Measurements from ENCODE around the gene ITGB4. TPM values are rescaled to one million over a fixed set of nuclear protein-coding genes. Genes with fewer than 3 reads are reported as not detected.

ITGB4 gene
- total and polyA plus RNA-seq, 2 experiments from 2014 or later, result 6.1 to 9.7 TPM

DNA sequence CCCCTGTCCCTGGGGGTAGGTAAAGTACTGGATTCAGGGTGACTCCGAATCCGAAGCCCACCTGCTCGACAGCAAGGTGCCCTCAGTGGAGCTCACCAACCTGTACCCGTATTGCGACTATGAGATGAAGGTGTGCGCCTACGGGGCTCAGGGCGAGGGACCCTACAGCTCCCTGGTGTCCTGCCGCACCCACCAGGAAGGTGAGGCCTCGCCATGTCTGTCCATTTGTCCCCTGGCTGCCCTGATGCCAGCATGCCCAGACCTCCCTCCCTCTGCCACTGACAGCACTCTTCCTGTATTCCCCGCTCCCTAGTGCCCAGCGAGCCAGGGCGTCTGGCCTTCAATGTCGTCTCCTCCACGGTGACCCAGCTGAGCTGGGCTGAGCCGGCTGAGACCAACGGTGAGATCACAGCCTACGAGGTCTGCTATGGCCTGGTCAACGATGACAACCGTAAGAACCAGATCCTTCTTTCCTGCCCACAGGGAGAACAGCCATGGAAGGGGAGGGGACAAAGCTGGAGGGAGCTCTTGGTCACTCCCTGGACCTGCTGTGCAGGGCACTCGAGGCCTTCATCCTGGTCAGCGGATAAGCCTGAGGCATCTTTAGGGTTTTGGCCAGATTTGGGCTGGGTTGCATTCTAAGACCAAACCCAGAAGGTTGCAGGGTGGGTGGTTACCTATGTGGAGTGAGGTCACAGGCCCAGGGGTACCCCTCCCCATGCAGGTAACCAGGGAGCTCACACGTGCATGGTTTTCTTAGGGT lies 29.6 kb downstream of the ITGB4 start (continued):
- TF ChIP-seq NANOG (IDR thresholded peaks at IDR 0.05; ENCODE audit: borderline replicate concordance) (no peak), REST (IDR thresholded peaks at IDR 0.05; ENCODE audit: unreplicated experiment) (no peak), STAT1 (IDR thresholded peaks at IDR 0.05; ENCODE audit: unreplicated experiment) (no peak), CTCF (conservative IDR thresholded peaks at IDR 0.05; ENCODE audit: low read depth in 2 of 2) (no peak), JUNB (IDR thresholded peaks at IDR 0.05; ENCODE audit: unreplicated experiment) (no peak)

GRCh38 chr17:75751676-75752404 lies 30.6 kb downstream of the ITGB4 start:
- Mint-ChIP-seq H3K4me3 (no peak overlapping the region), H3K4me1 (peaks cover 6% of the 10 kb centered on the region), H3K36me3 (ENCODE audit: low read depth) (no peaks in the 10 kb centered on the region), H3K27me3 (ENCODE audit: insufficient read depth, low read depth, poor library complexity) (peaks cover 25% of the 10 kb centered on the region), H3K27ac (no peak overlapping the region), H3K9me3 (no peaks in the 10 kb centered on the region)
- H4K20me1 ChIP-seq (replicated peaks; ENCODE audit: insufficient read depth), result no peaks in the 10 kb centered on the region
- no peak for DNase-seq (ENCODE audit: low spot score)
- H3K27ac ChIP-seq (ENCODE audit: low read depth), result no peak overlapping the region
- ATAC-seq, result no peak
- no peak overlapping the region for H3K4me3 ChIP-seq
- H3K4me1 ChIP-seq (ENCODE audit: insufficient read depth), result no peaks in the 10 kb centered on the region
- H3K27me3 ChIP-seq (ENCODE audit: insufficient read depth), result no peaks in the 10 kb centered on the region
- peaks cover 7% of the 10 kb centered on the region; the same call in 1 of the 2 replicates for H3F3A ChIP-seq (replicated peaks; ENCODE audit: low read depth)
- no peaks in the 10 kb centered on the region for H3K79me2 ChIP-seq (replicated peaks; ENCODE audit: insufficient read depth)
- H3K36me3 ChIP-seq (ENCODE audit: insufficient read depth), result no peaks in the 10 kb centered on the region
- no peak overlapping the region for H3K4me2 ChIP-seq
- H2AFZ ChIP-seq, result no peak overlapping the region
- no peaks in the 10 kb centered on the region for H3K9me2 ChIP-seq (ENCODE audit: insufficient read depth)
- no peak for TF ChIP-seq ZNF331 (CRISPR knock-in tag; IDR thresholded peaks at IDR 0.05; ENCODE audit: low read depth)
- TF ChIP-seq JUNB (IDR thresholded peaks at IDR 0.05; ENCODE audit: unreplicated experiment), result no peak
- no peak for TF ChIP-seq CREB1 (CRISPR knock-in tag; IDR thresholded peaks at IDR 0.05; ENCODE audit: low read depth)
- TF ChIP-seq REST (IDR thresholded peaks at IDR 0.05; ENCODE audit: unreplicated experiment), result no peak
- TF ChIP-seq EZH2phosphoT487 (IDR thresholded peaks at IDR 0.05; ENCODE audit: unreplicated experiment), result no peak
- TF ChIP-seq POLR2AphosphoS5 (IDR thresholded peaks at IDR 0.05; ENCODE audit: low read depth), result no peak
- no peak for TF ChIP-seq EZH2 (IDR thresholded peaks at IDR 0.05; ENCODE audit: low read depth, unreplicated experiment)
- no peak for TF ChIP-seq NANOG (IDR thresholded peaks at IDR 0.05; ENCODE audit: borderline replicate concordance)

Measured in GM23338 (cell line).